ENCODE data around the gene FNIP1.
"Not testable (repeated sequence)": the region's sequence is repeated elsewhere in the genome, so short reads cannot be mapped to it uniquely, and the experiment has no call there.

Gene FNIP1

DNA sequence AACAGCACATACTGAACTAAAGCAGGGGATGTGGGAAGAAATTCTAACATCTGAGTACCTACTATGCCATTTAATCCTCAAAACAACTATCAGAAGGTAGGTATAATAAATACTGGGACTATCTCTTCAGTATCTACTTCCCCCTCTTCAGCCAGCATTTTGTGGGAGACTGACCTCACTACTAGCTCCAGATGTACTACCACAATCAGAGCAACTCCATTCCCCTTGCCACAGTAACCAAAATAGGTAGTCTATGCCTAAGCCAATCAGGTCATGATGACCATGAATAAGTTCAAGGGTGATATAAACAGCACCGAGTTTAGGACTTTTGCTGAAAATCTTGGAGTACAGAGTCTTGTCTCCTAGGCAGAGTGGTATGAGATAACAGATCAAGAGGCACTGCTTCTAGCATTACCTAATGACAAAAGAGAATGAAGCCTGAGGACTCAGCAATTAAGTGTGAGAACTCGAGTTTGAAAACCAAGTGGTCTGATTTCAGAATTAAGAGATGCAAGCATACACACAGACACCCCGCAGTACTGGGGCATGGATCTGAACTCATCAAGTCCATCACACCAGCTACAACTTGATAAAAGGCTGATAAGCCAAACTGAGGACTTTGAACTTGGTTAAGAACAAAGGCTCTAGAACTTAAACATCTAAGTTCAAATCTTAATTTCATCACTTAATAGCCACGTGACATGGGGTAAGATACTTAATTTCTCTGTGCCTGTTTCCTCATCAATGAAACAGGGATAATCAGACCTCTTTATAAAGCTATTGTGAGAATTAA, 9.7 kb downstream of the FNIP1 start:
- no peak for DNase-seq

DNA sequence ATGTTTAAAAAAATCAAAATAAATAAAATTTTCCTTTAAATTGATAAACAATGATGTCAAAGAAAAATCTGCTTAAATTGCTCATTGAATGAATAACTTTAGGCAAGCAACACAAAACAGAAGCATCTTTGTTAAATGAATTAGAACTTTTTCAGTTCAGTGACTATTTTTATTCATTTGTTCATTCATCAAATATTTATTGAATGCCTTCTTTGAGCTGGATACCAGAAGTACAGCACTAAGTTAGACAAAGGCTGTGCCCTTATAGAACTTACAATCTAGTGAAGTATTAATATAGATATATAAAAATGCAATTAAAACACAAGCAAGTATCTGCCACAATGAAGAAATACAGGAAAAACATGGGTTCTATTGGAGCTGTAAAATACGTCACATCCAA, 10.8 kb downstream of the FNIP1 start:
- no peak for DNase-seq

- DNase-seq, result no peak
These were observed 12.9 kb downstream of the FNIP1 start for GRCh38 chr5:131783874-131784273.

GRCh38 chr5:131783357-131783756, 13.5 kb downstream of the FNIP1 start:
- DNase-seq, result no peak

GRCh38 chr5:131782717-131783116, 14.1 kb downstream of the FNIP1 start:
- DNase-seq, result no peak

DNA sequence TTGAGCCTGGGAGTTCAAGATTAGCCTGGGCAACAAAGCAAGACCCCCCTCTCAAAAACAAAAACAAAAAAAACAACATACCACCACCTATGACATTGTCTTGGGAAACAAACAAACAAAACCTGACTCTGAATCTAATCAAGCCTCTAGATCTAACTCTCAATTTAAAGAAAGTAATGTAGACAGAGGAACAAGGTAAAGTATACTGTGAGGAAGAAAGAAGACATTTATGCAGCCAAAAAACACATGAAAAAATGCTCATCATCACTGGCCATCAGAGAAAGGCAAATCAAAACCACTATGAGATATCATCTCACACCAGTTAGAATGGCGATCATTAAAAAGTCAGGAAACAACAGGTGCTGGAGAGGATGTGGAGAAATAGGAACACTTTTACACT, 18.7 kb downstream of the FNIP1 start:
- DNase-seq, result not testable (repeated sequence)

GRCh38 chr5:131776450-131776849, 20.4 kb downstream of the FNIP1 start:
- DNase-seq, result no peak

GRCh38 chr5:131774652-131775367, 22.0 kb downstream of the FNIP1 start:
- no peak for DNase-seq

DNA sequence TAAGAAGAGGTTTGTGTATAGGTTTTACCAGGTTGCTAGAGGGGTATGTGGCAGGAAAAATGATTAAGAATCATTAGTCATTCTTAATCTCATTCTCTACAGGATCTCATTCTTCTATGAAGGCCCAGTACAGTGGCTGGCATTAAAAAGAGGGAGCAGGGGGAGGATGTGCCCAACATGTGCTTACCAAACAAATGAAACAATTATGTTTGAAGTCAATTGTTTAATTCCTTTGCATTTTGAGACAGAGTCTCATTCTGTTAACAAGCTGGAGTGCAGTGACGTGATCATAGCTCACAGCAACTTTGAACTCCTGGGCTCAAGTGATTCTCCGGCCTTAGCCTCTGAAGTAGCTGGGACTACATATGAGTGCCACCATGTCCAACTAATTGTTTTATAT, 23.0 kb downstream of the FNIP1 start:
- DNase-seq, result no peak

- DNase-seq, result no peak
These were observed 25.1 kb downstream of the FNIP1 start for GRCh38 chr5:131771692-131772091.

- DNase-seq, result no peak
These were observed 26.9 kb downstream of the FNIP1 start for GRCh38 chr5:131769961-131770360.

DNA sequence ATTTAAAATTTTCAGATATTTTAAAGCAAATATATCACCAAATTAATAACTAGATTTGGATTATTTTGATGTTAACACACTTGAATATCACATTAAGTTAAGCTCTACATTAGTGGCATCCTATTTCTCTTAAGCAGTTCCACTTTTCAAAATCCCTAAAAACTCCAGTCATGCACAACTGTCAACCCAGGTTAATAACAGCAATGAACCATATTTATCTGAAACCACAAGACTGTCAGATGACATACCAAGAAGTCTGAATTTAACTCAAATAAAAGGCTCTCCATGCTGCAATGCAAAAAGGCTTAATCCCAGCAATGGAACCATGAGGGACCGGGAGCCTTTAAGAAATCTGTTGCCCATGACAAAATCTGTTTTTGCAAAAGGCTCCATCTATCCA, 27.5 kb downstream of the FNIP1 start:
- no peak for DNase-seq

DNA sequence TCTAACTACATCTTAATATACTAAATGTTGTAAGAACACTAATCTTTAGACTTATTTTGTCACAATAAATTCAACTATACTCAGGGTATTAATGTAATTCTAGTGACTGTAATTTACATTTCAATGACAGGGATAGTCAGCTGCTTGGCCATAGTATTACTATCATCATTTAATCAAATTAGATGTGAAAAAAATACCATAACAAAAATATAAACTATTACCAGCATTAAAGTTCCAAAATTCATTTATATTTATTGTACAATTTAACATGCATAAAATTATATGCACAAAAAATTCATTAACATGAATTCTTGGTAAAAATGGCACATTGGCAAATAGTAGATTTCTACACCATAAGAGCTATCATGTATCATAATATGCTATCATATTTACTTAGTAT, 28.9 kb downstream of the FNIP1 start:
- no peak for DNase-seq

GRCh38 chr5:131766689-131767088, 30.1 kb downstream of the FNIP1 start:
- no peak for DNase-seq

- no peak for DNase-seq
These were observed 31.6 kb downstream of the FNIP1 start for GRCh38 chr5:131765261-131765660.

DNA sequence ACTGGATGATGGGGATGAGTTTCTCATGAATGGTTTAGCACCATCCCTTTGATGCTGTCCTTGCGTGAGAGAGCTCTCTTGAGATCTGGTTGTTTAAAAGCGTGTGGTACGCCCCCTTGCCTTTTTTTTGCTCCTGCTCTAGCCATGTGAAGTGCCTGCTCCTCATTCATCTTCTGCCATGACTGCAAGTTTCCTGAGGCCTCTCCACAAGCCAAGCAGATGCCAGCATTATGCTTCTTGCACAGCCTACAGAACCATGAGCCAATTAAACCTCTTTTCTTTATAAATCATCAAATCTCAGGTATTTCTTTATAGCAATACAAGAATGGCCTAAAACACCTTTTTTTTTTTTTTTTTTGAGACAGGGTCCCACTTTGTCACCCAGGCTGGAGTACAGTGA, 32.8 kb downstream of the FNIP1 start:
- DNase-seq, result no peak

GRCh38 chr5:131760793-131761192, 36.0 kb downstream of the FNIP1 start:
- DNase-seq, result no peak

GRCh38 chr5:131759704-131760103, 37.1 kb downstream of the FNIP1 start:
- no peak for DNase-seq

DNA sequence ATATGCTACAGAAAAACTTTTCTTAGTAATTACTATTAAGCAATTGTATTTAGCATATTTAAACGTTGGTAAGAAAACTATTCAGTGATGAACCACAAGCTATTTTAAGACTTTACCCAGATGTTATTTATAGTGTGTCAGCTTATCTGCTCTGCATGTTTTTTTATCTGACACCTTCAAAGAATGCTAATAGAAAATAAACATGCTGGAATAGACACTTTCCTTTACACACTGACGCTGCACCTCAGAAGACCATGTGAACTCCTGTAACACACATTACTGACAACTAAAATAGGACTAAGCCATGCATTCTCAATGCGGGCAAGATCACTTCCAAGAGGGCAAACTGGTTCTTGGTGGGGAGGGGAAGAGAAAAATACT, 38.3 kb downstream of the FNIP1 start:
- DNase-seq, result no peak

DNA sequence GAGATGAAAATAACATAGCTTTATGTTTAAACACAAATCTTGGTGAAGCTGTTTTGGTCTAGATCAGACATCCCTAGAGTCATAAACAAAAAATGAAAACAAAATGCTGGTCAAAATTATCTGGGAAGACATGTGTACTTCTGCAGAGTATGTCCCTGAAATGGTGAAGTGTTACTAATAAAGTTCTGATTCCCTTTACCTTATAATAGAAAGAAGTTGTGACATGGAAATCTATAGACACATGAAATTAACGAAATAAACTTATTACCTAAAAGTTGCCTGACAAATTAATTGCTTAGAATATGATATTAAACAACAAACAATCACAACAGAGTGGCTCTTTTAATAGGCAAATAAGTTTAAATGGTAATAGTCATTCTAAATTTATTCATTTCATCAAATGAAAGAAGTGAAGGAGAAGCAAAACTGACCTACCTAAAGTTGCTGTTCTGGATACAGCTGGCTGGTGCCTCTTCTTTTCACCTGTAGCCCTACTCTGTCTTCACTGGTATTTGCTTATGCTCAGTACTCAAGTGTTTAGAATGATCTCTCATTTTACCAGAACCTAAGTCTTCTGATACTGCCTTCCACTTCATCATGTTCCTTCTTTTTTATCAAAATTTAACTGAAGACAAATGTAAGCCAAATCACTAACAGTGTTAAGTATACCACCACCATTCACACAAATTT, 38.8 kb downstream of the FNIP1 start:
- no peak for DNase-seq

GRCh38 chr5:131756942-131757341, 39.9 kb downstream of the FNIP1 start:
- DNase-seq, result no peak

DNA sequence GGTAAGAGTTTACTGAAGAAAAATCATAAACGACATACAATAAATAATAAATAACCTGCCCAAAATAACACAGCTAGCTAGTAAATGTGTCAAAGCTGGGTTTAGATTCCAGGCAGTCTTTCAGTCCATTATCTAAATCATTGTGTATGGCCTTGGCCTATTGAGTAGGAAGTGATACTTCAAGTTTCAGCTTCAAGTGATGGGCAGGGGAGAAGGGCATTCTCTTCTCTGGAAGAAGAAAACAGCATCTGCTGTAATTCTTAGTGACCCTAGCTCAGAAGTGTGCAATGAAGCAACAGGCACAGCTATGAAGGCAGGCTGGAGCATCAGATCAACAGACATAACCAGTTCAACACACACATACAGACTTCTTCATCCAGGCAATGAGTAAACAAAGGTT, 42.5 kb downstream of the FNIP1 start:
- no peak for DNase-seq

DNA sequence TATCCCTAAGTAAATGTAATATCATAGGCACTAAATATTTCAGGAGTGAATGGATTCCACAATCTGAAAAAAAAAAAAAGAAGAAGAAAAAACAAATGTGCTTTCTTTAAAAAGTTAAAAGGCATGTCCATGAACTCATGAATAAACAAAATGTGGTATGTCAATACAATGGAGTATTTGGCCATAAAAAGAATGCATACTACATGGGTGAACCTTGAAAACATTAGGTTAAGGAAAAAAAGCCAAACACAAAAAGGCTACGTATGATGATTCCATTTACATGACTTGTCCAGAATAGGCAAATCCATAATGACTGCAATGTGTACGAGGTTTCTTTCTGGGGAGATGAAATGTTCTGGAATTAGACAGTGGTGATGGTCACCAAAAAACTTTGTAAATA, 45.3 kb downstream of the FNIP1 start:
- DNase-seq, result no peak

All from NCI-H524 (cell line).